ENCODE measurements around the gene CFAP99.
A peak's percentile ranks its signal among the peaks of the same experiment; 100 is the strongest.

Gene CFAP99

DNA sequence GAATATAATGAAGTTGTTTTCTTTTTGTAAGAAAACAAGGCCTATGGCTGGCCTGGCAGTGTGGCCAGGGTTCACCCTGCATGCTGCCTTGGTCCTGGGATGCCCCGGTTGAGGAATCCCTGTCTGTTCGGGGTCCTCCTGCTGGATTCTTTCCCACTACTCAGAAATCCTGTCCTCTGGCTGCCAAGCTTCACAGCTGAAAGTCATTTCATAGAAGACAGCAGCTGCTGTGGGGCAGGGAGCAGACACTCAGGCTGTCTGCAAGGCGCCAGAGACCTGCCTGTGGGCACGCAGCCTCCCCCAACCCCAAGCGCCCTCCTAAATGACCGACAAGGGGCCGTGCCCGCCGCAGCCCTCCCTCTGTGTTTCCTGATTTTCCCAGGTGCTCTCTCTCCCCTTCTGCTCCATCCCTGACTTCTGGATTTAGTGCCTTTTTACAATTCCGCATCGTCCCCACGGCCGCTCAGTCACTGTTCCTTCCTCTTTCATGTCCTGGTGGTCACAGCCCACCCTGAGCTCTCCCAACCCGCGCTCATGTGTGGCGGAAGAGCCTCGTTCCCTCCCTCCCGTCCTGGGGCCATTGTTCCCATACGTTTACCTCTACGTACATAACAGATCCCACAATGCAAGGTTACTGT is 27.9 kb upstream of the CFAP99 start:
- DNase-seq (ENCODE audit: low read depth), result no peak

- DNase-seq (ENCODE audit: low read depth), result no peak
These were observed 25.1 kb upstream of the CFAP99 start for GRCh38 chr4:2393353-2394270.

DNA sequence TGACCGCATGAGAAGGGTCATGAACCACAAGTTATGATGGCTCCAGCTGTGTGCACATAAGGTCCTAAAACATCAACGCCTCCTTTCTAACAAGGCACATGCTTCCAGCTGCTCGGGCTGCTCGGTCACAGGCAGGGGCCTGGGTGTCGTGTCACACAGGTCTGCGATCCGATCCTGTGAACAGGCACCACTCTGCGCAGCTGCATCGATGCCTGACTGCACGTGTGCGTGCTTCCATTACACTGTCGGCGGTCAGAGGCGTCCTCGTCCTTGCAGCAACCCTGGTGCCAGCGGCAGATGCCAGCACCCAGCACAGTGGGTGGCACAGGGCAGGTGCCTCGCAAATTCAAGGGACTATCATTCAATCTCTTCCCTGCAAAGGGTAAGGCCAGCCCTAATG is 24.2 kb upstream of the CFAP99 start:
- no peak for DNase-seq (ENCODE audit: low read depth)

DNA sequence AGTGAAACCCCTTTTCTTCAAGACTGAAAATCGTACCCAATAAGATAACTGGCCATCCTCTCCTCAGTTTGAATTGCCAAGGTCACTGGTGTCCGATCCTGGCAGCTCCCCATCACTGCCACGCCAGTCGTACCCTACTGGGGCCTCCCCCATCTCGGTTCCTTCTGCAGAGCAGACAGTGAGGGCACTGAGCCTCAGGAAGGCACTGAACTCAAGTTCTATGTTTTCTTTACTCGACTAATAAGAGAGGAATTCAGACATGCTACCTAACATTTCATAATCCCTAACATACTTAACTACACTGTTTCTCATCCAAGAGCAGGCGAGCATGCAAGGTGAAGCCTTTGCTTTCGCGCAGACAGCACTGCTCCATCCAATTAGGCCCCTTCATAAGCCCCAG is 23.7 kb upstream of the CFAP99 start:
- peak; percentile 82 for DNase-seq (ENCODE audit: low read depth)

GRCh38 chr4:2395584-2395983 is 23.2 kb upstream of the CFAP99 start:
- DNase-seq (ENCODE audit: low read depth), result no peak

GRCh38 chr4:2396781-2397368 is 21.9 kb upstream of the CFAP99 start:
- no peak for DNase-seq (ENCODE audit: low read depth)

GRCh38 chr4:2397596-2398379 is 21.0 kb upstream of the CFAP99 start:
- DNase-seq (ENCODE audit: low read depth), result no peak

DNA sequence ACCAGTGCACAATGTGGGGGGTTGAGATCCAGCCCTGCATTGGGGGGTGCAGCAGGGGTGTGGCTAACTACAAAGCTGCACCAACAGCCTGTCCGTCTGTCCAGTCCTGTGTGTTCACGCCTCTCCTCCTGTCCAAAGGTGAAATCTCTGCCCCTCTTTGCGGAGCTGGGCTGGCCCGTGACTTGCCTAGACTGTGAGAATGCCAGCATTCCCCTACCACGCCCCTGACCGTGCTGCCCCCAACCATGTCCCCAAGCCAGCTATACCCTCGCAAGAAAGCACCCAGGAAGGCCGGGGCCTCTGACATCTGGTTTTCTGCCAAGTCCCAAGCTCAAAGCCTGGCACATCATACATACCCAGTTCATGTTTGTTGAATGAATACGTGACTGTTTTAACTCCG is 19.5 kb upstream of the CFAP99 start:
- no peak for DNase-seq (ENCODE audit: low read depth)

DNA sequence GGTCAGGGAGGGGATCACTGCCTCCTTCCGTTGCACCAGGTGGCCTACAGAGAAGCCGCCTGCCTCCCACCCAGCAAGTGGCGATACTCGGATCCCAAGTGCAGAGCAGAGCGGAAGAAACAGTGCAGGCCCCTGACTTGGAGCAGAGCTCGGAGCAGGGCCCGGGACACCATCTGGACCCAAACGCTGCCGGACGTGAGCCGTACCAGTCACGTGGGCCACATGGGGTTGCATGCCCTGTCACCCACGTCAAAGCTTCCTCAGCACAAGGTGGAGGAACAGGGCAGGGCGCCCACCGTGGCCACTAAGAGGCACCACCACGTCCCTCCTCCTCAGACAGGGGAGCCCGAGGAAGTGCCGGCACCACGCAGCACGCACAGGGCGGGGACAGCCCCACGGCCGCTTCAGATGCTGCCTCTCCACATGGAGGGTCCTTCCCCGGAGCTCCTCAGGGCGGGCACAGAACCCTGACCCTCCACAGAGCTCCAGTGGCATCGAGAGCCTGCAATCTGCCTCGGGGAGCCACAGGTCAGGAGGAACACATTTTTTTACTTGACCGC is 19.0 kb upstream of the CFAP99 start:
- DNase-seq (ENCODE audit: low read depth), result no peak

- DNase-seq (ENCODE audit: low read depth), result no peak
These were observed 17.7 kb upstream of the CFAP99 start for GRCh38 chr4:2400841-2401609.

- no peak for DNase-seq (ENCODE audit: low read depth)
These were observed 17.2 kb upstream of the CFAP99 start for GRCh38 chr4:2401610-2401983.

DNA sequence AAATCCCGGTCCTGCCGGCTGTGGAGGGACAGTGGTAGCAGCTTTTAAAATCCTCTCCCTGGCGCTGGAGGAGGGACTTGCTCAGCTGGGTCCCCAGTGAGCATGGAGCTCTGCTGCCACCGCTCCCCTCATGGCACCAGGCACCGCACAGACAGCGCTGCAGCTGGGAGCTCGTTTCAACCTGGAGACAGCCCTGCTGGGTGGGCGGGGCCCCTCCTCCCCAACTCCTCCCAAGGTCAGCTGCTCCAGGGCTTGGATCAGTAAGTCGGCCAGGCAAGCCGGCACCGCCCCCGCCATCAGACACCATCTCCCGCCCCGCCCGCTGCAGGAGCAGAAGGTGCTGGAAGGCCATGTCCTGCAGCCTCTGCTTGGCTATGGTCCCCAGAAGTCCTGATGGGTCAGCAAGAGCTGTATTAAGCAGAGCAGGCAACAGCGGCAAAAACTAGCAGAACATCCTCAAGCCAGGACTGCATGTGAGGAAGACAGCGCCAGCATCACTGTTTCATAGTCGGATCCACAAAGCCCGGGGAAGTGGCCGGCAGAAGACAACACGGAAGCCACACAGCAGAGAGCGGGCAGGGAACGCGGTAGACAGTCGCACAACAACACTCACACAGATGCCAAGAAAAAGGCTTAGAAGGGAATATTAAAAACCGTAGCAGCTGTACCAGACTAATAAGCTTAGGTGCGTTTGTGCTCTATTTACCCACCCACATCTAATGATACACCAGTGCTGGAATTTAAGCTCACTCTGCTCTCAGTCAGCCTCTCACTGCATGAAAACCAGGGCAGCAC is 16.5 kb upstream of the CFAP99 start:
- no peak for DNase-seq (ENCODE audit: low read depth)

DNA sequence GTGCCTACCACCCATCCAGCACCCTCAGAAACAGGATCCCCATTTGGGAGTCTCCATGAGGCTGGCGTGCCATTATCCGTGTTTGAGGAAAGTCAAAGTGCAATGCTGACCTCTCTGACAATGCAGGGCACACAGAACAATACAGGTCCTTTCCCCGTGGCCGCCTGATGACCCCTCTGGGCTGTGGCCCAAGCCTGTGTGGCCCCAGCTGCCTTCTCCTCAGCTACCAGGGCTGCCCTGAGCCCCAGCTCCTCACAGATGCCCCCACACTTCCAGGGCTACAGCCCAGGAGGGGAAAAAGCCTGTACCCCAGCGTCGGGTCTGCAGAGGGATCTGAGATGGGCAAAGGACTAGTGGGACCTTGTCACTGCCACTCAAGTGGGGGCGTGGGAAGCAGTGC is 15.8 kb upstream of the CFAP99 start:
- no peak for DNase-seq (ENCODE audit: low read depth)

GRCh38 chr4:2406406-2406805 is 12.3 kb upstream of the CFAP99 start:
- DNase-seq (ENCODE audit: low read depth), result no peak

DNA sequence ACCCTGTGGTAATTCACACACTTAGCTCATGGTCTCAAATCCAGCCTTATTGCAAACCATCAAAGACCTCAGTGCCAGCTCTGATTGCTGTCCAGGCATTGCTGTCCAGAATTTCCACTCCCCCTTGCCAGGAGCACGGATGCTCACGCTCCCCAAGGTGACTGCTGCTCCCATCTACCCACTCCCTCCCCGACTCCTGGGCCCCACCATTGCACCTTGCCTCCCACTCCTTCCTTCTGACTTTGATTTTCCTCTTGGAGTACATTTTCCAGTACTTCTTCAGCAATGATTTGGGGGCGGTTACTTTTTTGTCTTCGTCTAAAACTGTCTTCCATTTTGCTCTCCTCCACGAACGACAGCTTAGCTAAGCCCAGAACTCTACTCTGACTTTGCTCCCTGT is 11.8 kb upstream of the CFAP99 start:
- DNase-seq (ENCODE audit: low read depth), result no peak

GRCh38 chr4:2407991-2408342 is 10.8 kb upstream of the CFAP99 start:
- DNase-seq (ENCODE audit: low read depth), result no peak

DNA sequence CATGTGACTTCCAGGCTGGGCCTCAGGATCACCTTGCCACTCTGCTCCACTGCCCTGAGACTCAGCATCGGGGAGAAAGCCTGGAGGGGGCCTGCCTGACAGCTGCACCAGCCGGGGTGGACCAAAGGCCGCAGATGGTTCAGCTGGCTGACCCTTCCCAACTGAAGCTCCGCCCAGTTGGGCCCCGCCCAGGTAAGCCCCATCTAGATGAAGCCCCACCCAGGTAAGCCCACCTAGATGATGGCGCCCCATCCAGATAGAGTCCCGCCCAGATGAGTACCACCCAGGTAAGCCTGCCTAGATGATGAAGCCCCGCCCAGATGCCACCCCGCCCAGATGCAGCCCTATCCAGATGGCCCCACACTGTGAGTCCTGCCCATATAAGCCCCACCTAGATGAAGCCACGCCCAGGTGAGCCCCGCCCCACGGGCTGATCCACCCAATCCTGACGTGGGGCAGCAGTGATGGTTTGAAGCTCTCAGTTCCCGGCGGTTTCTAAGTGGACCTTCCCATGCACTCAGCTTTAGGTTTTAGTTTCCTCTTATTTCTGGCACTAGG is 10.3 kb upstream of the CFAP99 start:
- DNase-seq (ENCODE audit: low read depth), result no peak

GRCh38 chr4:2408976-2409375 is 9.8 kb upstream of the CFAP99 start:
- no peak for DNase-seq (ENCODE audit: low read depth)

DNA sequence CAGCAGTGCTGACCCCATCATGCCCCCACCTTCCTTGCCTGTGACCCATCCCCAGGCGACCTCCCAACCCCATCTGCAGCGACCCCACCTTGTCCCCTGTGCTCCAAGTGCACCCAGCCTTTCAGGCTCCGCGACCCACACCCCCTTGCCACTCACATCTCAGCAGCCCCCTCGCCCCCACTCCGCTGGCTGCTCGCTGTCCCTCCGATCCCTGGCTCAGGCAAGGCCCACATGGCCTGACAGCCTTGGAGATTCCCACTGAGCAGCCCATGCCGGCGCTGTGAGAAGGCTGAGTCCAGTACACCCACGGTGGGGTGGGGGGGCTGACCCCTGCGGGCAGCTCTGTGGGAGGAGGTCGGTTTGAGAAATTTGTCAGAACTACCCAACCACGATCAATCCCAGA is 9.4 kb upstream of the CFAP99 start:
- DNase-seq (ENCODE audit: low read depth), result no peak

- no peak for DNase-seq (ENCODE audit: low read depth)
These were observed 6.8 kb upstream of the CFAP99 start for GRCh38 chr4:2411786-2412510.
